HUES64 (cell line): ENCODE data around the gene PRKACG.

Experiments used
- H3K27ac ChIP-seq: 2 replicates; pipeline ENCODE4 v1.7.0; 2013; ENCODE audit warnings: low read depth, low read length, inconsistent platforms
- H3K27me3 ChIP-seq: 2 replicates; pipeline ENCODE4 v1.6.1; 2013; ENCODE audit warnings: mild to moderate bottlenecking, low read length; ENCODE audit not compliant: insufficient read depth
- H3K36me3 ChIP-seq: 2 replicates; pipeline ENCODE4 v1.6.1; 2013; ENCODE audit warnings: mild to moderate bottlenecking, low read length; ENCODE audit not compliant: insufficient read depth
- H3K4me1 ChIP-seq: 2 replicates; pipeline ENCODE4 v1.6.1; 2013; ENCODE audit warnings: mild to moderate bottlenecking, low read length, moderate library complexity; ENCODE audit not compliant: insufficient read depth
- H3K4me3 ChIP-seq: 2 replicates; pipeline ENCODE4 v1.5.1; 2013; ENCODE audit warnings: mild to moderate bottlenecking, low read length, moderate library complexity
- H3K9ac ChIP-seq: 2 replicates; pipeline ENCODE4 v1.6.1; 2013; ENCODE audit warnings: mild to moderate bottlenecking, low read depth, low read length
- H3K9me3 ChIP-seq: 2 replicates; pipeline ENCODE4 v1.6.1; 2013; ENCODE audit warnings: low read depth, low read length; ENCODE audit not compliant: insufficient read depth
- WGBS: fragments of 150-250, 120-280 bp; methylation state at CpG from one replicate; pipeline ENCODE4 v1.1.7; 2013; ENCODE audit warnings: missing lambda C conversion rate; 5-methylcytosine and 5-hydroxymethylcytosine counted together

Gene PRKACG

DNA sequence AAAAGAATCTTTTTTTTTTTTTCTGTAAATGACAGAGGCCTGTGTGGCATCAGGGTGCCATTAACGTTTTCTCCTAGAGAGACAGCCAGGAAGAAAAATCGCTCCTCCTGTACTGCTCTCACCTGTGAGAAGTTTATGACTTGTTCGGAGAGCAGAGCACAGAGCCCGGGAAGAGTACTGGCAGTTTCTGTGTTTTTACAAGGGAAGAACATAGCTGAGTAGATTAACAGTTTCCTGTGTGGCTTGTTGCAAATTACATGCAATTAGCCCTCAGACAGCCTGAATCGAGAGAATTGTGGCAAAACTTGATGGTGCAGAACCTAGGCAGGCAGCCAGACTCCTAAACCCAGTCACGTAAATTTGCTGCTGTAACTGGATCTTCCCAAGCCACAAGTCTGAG is 32.1 kb downstream of the PRKACG start:
- Histone ChIP-seq H3K9me3 (peaks cover 2% of the 10 kb centered on the region; the same call in 1 of the 2 replicates), H3K4me3 (no peak overlapping the region), H3K9ac (no peak overlapping the region), H3K4me1 (peaks cover 19% of the 10 kb centered on the region), H3K36me3 (no peaks in the 10 kb centered on the region), H3K27me3 (no peaks in the 10 kb centered on the region), H3K27ac (peak overlapping the region; percentile 56)
- 66% methylated on average over 6 of the region's 6 CpGs for WGBS

DNA sequence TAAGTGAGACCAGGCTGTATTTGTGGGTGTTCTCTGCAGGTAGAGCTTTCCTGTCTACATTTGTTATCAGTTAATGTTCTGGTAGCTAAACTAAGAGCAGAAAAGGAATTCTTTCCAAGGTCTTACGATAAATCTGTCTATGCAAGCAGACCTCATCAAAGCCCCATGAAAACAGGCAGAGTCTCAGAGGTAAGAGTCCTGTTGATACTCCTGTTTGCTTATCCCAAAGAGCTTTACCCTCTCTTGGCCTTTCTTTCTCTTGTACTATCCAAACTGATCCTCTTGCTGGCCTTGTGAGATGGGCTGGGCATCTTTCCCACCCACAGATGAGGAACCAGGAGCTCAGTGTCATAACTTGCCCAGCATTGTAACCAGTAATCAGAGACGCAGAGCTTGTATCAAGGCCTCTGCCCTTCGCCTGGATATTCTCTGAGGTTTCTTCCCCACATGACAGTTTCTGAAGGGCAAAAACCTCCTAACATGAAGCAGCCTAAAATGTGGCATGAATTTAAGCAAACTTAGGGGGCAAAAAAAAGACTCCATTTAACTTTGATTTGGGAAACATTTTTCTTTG is 33.5 kb downstream of the PRKACG start:
- Histone ChIP-seq H3K27me3 (no peaks in the 10 kb centered on the region), H3K36me3 (no peaks in the 10 kb centered on the region), H3K4me3 (no peak overlapping the region), H3K4me1 (peaks cover 19% of the 10 kb centered on the region), H3K9me3 (peaks cover 10% of the 10 kb centered on the region), H3K27ac (no peak overlapping the region), H3K9ac (no peak overlapping the region)
- 89% methylated on average over 3 of the region's 3 CpGs for WGBS

DNA sequence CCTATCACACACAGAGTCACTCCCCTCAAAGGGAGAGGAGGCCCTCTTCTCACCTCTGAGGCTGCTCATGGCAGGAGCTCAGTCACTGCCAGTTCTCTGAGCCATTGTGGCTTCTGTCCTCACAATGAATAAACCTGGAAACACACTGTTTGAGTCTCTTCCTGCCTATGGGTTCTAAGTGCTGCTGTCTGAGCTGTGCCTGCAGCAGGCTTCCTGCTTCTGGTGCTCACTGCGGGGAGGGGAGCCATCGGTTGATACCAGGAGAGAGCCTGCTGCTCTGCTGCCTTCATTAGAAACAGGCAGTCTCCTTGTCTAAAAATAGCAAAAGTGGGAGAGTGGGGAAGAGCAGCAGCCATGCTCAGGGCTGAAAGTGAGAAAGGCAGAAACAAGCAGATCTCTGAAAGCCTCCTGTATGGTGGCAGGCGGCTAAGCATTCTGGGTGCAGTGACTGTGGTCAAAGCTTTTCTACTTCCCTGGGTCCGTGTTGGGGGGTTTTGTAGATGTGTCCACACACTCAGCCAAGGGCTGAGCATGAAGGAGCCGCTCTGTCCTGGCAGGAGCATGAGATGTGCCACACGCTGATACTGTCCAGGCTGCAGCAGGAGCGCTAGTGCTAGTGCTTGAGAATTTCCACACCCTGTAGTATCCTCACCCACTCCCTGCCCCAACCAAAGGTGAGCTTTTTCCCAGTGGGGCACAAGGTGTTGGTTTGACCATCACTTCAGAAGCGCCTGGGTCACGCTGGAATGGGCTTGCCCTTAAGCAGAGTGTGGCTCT is 34.2 kb downstream of the PRKACG start:
- Histone ChIP-seq H3K36me3 (no peaks in the 10 kb centered on the region), H3K4me1 (peaks cover 19% of the 10 kb centered on the region), H3K27me3 (no peaks in the 10 kb centered on the region), H3K9ac (no peak overlapping the region), H3K9me3 (peaks cover 10% of the 10 kb centered on the region), H3K27ac (no peak overlapping the region), H3K4me3 (no peak overlapping the region)
- WGBS: 86% methylated on average over 9 of the region's 9 CpGs

DNA sequence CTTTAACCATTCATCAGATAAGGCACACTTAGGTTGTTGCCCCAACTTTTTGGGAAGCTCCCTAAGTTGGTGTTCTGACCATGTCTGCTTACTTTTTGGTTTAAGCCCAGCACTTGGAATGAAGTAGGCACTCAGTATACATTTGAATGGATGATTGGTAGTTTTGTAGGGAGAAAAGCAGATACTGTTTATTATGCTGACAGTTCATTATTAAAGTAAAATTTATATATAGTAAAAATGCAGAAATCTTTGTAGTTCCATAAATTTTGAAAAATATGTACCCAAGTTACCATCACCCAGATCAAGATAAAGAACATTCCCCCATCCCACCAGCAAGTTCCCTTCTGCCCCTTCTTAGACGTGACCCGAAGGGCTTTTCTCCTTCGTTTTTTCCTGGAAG is 35.4 kb downstream of the PRKACG start:
- H3K9me3 ChIP-seq: peaks cover 10% of the 10 kb centered on the region
- no peak overlapping the region for H3K27ac ChIP-seq
- H3K4me3 ChIP-seq: no peak overlapping the region
- H3K4me1 ChIP-seq: peaks cover 19% of the 10 kb centered on the region
- WGBS: 94% methylated on average over 3 of the region's 3 CpGs
- H3K9ac ChIP-seq: no peak overlapping the region
- no peaks in the 10 kb centered on the region for H3K27me3 ChIP-seq
- no peaks in the 10 kb centered on the region for H3K36me3 ChIP-seq

DNA sequence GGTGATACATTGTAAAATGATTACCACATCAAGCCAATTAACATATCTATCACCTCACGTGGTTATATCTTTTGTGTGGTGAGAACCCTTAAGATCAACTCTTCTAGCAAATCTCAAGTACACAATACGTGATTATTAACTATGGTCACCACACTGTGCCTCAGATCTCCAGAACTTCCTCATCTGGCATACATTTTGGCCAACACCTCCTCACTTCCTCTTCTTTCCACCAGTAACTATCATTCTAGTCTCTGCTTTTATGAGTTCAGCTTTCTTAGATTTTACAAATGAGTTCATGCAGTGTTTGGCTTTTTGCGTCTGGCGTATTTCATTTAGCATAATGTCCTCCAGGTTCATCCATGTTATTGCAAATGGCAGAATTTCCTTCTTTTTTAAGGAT is 35.8 kb downstream of the PRKACG start:
- H3K4me1 ChIP-seq: peaks cover 19% of the 10 kb centered on the region
- no peaks in the 10 kb centered on the region for H3K27me3 ChIP-seq
- H3K27ac ChIP-seq: no peak overlapping the region
- H3K36me3 ChIP-seq: no peaks in the 10 kb centered on the region
- H3K4me3 ChIP-seq: no peak overlapping the region
- WGBS: 99% methylated on average over 4 of the region's 4 CpGs
- peaks cover 10% of the 10 kb centered on the region for H3K9me3 ChIP-seq
- no peak overlapping the region for H3K9ac ChIP-seq

DNA sequence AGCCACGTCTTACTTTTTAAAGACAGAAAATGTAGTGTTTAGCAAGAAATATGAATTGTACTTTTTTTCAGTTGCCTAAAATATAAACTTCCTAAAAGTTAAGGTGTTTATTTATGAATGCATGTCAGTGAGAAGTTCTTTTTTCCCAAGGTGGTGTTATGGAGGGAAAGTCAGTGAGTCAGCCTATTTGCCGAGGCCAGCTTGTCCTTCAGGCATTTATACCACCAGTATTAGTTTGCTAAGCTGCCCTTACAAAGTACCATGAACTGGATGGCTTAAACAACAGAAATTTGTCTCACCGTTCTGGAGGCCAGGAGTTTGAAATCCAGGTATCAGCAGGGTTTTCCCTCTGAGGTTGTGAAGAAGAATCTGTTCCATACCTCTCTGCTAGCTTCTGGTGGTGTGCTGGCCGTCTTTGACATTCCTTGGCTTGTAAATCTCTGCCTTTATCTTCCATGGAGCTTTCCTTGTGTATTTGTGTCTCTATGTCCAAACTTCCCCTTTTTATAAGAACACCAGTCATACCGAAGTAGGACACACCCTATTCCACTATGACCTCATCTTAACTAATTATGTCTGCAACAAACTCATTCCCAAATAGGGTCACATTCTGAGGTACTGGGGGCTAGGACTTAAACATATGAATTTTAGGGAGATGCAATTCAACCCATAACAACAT is 38.4 kb downstream of the PRKACG start:
- 92% methylated on average over 5 of the region's 5 CpGs for WGBS
- Histone ChIP-seq H3K9ac (no peak overlapping the region), H3K4me3 (no peak overlapping the region), H3K27me3 (no peaks in the 10 kb centered on the region), H3K27ac (no peak overlapping the region), H3K9me3 (peaks cover 10% of the 10 kb centered on the region), H3K4me1 (peaks cover 5% of the 10 kb centered on the region), H3K36me3 (no peaks in the 10 kb centered on the region)

DNA sequence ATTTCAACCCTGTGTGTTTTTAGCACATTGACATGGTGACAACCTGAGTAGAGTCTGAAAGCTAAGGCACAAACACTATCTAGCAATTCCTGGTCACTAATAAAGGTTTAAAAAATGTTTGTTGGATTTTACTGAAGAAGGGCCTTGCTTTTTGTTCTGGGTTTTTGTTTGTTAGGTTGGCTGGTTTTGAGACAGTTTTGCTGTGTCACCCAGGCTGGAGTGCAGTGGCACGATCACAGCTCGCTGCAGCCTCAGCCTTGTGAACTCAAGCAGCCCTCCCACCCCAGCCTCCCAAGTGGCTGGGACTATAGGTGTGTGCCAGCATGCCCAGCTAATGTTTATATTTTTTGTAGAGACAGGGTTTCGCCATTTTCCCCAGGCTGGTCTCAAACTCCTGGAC is 39.0 kb downstream of the PRKACG start:
- Histone ChIP-seq H3K27me3 (no peaks in the 10 kb centered on the region), H3K9me3 (peaks cover 10% of the 10 kb centered on the region), H3K4me1 (peaks cover 5% of the 10 kb centered on the region), H3K9ac (no peak overlapping the region), H3K36me3 (no peaks in the 10 kb centered on the region), H3K27ac (no peak overlapping the region), H3K4me3 (no peak overlapping the region)
- 89% methylated on average over 3 of the region's 3 CpGs for WGBS

DNA sequence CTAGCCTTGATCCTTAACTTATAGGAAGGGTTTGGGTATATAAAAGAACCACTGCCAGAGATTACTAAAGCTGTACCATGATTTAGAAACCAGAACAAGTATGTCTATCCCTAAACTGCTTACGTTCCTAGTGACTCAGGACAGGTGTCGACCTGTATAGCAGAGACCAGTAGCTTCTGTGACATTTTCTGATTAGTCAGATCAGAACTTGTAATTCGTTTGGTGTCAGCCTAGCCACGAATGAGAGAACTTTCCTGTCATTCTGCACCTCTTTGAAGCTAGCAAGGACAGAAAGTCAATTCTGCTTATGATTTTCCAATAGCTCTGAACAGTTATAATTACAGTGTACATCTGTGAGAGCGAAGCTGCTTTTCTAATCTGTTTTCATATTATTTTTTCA is 39.5 kb downstream of the PRKACG start:
- Histone ChIP-seq H3K27ac (no peak overlapping the region), H3K4me1 (peaks cover under 1% of the 10 kb centered on the region; the same call in 1 of the 2 replicates)
- WGBS: 89% methylated on average over 5 of the region's 5 CpGs

DNA sequence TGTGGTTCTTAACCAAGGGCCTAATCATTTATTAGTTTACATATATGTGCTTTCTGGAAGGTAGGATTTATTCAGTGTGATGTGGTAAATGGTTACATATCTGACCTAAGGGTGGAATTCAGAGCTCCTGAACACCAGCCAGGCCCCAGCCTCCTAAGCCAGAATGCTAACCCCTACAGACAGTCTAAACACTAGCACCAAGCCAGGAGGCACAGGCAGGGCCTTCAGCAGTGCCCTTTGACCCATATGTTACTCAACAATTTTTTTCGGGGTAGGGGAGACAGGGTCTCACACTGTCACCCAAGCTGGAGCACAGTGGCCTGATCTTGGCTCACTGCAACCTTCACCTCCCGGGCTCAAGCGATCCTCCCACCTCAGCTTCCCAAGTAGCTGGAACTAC is 40.3 kb downstream of the PRKACG start:
- H3K9ac ChIP-seq: no peak overlapping the region
- no peaks in the 10 kb centered on the region for H3K27me3 ChIP-seq
- peaks cover 10% of the 10 kb centered on the region for H3K9me3 ChIP-seq
- no peak overlapping the region for H3K4me3 ChIP-seq
- H3K4me1 ChIP-seq: no peaks in the 10 kb centered on the region
- WGBS: 95% methylated on average over 3 of the region's 3 CpGs
- H3K36me3 ChIP-seq: no peaks in the 10 kb centered on the region
- H3K27ac ChIP-seq: no peak overlapping the region

More for the DNA sequence above, 39.5 kb downstream of the PRKACG start:
- H3K9me3 ChIP-seq: peaks cover 10% of the 10 kb centered on the region
- no peak overlapping the region for H3K9ac ChIP-seq
- H3K27me3 ChIP-seq: no peaks in the 10 kb centered on the region
- no peaks in the 10 kb centered on the region for H3K36me3 ChIP-seq
- H3K4me3 ChIP-seq: no peak overlapping the region

DNA sequence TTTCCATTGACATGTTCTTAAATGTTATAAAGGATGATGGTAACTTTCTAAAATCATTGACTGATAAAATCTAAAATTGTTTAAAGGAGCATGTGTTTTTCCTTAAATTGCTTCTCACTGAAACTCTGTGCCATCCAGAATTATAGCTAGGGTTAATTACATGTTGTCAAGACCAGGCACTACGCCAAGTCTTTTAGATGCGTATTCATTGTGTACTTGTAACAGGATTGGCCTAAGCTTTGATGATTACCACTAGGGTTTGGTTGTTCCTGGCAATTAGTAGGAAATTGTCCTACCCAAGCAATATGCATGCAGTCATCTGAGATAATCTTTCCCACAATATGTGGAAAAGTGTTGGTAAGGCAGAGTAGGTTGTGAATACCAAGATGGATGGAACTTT is 43.8 kb downstream of the PRKACG start:
- 90% methylated on average over 2 of the region's 2 CpGs for WGBS
- no peaks in the 10 kb centered on the region for H3K27me3 ChIP-seq

DNA sequence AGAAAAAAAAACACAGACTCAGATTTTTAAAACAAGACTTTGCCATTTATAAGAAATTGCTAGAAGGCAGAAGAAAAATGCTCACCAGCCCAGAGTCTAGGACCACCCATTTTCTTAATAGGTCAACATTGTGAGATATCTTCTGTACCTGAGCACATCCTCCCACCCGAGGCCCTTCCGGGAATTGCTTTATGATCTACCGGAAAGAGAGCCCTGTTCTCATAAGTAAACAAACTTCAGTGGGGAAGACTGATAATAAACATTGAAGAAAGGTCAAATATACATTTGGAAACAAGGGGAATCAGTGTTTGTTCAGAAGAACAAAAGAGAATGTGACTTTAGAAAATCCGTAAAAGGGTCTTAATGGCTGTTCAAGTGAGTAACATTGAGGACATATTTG is 44.4 kb downstream of the PRKACG start:
- Histone ChIP-seq H3K27ac (no peak overlapping the region), H3K9ac (no peak overlapping the region)
- 90% methylated on average over 4 of the region's 4 CpGs for WGBS

More for the DNA sequence above, 43.8 kb downstream of the PRKACG start:
- no peak overlapping the region for H3K9ac ChIP-seq
- H3K27ac ChIP-seq: no peak overlapping the region
- H3K4me3 ChIP-seq: no peak overlapping the region
- H3K36me3 ChIP-seq: no peaks in the 10 kb centered on the region
- no peaks in the 10 kb centered on the region for H3K4me1 ChIP-seq
- H3K9me3 ChIP-seq: no peaks in the 10 kb centered on the region

More for the DNA sequence above, 44.4 kb downstream of the PRKACG start:
- H3K27me3 ChIP-seq: no peaks in the 10 kb centered on the region
- no peak overlapping the region for H3K4me3 ChIP-seq
- H3K9me3 ChIP-seq: no peaks in the 10 kb centered on the region
- no peaks in the 10 kb centered on the region for H3K4me1 ChIP-seq
- no peaks in the 10 kb centered on the region for H3K36me3 ChIP-seq
